Activated CD4-positive, alpha-beta T cell treated with anti-CD3 and anti-CD28 coated beads for 48 hours (primary cell): ENCODE measurements around the gene RFX2.

ENCODE experiments used
- DNase-seq: peaks from one replicate; pipeline ENCODE4 v3.0.0-alpha.2; 2020

RFX2 gene

GRCh38 chr19:6103217-6103644, 7.1 kb downstream of the RFX2 start:
- DNase-seq: no peak

- no peak for DNase-seq
These were observed 8.3 kb downstream of the RFX2 start for GRCh38 chr19:6101991-6102390.

- DNase-seq: no peak
These were observed 8.9 kb downstream of the RFX2 start for GRCh38 chr19:6101291-6101825.

GRCh38 chr19:6100284-6100915, 9.9 kb downstream of the RFX2 start:
- peak; percentile 57 for DNase-seq

- DNase-seq: no peak
These were observed 10.7 kb downstream of the RFX2 start for GRCh38 chr19:6099599-6099998.

GRCh38 chr19:6099033-6099432, 11.3 kb downstream of the RFX2 start:
- no peak for DNase-seq

GRCh38 chr19:6098574-6098973, 11.7 kb downstream of the RFX2 start:
- DNase-seq: no peak

GRCh38 chr19:6097911-6098310, 12.4 kb downstream of the RFX2 start:
- DNase-seq: no peak

GRCh38 chr19:6095760-6096159, 14.5 kb downstream of the RFX2 start:
- DNase-seq: no peak

GRCh38 chr19:6092329-6093286, 17.7 kb downstream of the RFX2 start:
- DNase-seq: no peak

GRCh38 chr19:6091771-6092291, 18.5 kb downstream of the RFX2 start:
- DNase-seq: no peak

- no peak for DNase-seq
These were observed 19.7 kb downstream of the RFX2 start for GRCh38 chr19:6090634-6091033.

GRCh38 chr19:6088602-6089049, 21.7 kb downstream of the RFX2 start:
- no peak for DNase-seq

- DNase-seq: no peak
These were observed 23.2 kb downstream of the RFX2 start for GRCh38 chr19:6087074-6087571.

- no peak for DNase-seq
These were observed 24.1 kb downstream of the RFX2 start for GRCh38 chr19:6086068-6086788.

GRCh38 chr19:6084821-6085220, 25.5 kb downstream of the RFX2 start:
- no peak for DNase-seq

GRCh38 chr19:6079107-6079506, 31.2 kb downstream of the RFX2 start:
- no peak for DNase-seq

GRCh38 chr19:6078068-6078467, 32.2 kb downstream of the RFX2 start:
- no peak for DNase-seq

- no peak for DNase-seq
These were observed 33.4 kb downstream of the RFX2 start for GRCh38 chr19:6076675-6077463.

GRCh38 chr19:6076291-6076665, 34.0 kb downstream of the RFX2 start:
- no peak for DNase-seq

GRCh38 chr19:6074709-6075403, 35.4 kb downstream of the RFX2 start:
- no peak for DNase-seq
